CD4-positive, alpha-beta T cell treated with Interleukin-6 at 100 ng/mL for 8 hours (primary cell): Measurements from ENCODE around the gene REM2.
"Not testable (repeated sequence)": the region's sequence is repeated elsewhere in the genome, so short reads cannot be mapped to it uniquely, and the experiment has no call there.

Source experiments
- DNase-seq: peaks from one replicate; pipeline ENCODE4 v3.0.0-alpha.2; 2020; ENCODE audit warnings: mixed read lengths, low spot score

REM2 gene

DNA sequence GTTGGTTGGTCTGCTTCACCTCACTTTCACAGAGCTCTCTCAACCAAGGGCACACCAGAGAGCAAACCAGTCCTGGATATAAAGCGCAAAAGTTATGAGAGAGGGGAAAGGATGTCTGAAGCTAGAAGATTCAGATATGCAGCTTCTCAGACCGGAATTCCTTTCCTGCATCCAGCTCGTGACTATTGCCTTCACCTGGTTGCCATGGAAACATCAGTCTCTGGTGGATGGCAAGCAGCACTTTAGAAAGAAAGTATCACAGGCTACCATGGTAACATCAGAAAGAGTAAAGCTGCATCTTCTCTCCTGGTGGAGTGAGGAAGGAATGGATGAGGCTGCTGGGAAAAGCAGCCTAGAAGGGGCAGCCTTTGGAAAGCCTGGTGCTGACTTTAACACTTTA lies 13.7 kb downstream of the REM2 start:
- no peak for DNase-seq

DNA sequence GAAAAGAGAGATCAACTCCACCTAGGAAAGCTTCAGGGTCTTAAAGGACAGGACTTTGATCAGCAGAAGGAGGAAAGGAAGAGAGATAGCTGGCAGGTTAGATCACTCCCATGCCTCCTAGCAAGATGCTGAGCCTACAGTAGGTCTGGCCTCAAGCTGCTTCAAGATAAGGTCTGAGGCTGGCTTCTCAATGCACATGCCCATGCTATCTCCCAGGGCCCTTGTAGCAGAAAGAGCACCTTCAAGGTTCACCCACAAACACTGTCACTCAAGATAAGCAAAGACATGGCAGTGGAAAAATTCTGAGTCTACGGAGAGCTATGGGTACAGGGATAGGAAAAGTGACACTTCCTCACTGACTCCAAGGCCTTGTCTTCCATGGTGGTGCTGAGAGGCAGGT lies 14.3 kb downstream of the REM2 start:
- DNase-seq = no peak

DNA sequence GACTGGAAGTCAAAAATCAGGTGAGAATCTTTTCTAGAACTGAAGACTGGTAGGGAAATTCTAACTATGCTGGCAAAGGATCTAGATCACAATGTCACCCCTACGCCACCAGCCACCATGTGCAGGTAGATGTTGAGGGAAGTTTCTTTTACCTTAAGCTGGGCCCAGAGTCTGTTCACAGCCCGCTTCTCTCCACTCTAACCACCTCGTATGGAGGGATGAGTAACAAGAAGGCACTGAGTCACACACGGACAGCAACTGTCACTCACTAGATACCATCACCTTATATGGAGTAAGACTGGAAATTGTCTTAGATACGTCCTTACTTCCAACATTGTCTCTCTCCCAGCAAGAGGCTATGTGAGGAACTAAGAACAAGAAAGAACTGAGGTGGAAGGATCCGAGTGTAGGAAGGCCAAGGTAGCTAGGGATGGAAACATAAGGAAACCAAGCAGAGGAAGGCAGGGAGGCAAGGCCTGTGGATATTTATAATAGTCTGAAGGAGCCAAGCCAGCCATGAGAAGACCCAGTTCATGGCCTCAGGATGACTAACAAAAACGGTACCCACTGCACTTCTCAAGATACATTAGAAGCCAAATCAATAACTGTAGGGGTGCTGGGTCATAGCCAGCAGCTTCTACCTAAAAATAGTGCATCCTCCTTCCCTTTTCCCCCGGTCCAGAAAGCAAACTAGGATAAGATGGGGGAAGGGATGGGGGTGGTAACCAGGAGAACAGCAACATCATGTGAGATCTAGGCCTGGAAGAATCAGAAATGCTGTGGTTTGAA lies 15.5 kb downstream of the REM2 start:
- DNase-seq = no peak

GRCh38 chr14:22900081-22900799 lies 17.2 kb downstream of the REM2 start:
- DNase-seq = peak; percentile 72

GRCh38 chr14:22901799-22902198 lies 18.8 kb downstream of the REM2 start:
- DNase-seq = no peak

DNA sequence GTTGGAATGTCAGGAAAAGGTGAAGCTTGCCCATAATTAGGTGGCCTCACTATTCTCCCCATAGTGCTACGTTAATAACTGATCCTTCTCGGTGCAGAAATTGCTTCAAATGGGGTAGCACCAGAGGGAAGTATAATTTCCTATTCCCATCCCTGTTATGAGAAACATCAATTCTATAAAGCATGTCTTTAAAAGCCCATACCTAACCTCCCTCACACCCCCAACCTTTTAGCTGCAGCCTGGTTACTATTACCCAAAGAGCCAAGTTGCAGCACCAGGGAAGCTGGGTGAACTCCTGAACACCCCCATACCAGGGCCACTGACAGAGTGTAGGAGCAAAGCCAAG lies 20.7 kb downstream of the REM2 start:
- DNase-seq = no peak

DNA sequence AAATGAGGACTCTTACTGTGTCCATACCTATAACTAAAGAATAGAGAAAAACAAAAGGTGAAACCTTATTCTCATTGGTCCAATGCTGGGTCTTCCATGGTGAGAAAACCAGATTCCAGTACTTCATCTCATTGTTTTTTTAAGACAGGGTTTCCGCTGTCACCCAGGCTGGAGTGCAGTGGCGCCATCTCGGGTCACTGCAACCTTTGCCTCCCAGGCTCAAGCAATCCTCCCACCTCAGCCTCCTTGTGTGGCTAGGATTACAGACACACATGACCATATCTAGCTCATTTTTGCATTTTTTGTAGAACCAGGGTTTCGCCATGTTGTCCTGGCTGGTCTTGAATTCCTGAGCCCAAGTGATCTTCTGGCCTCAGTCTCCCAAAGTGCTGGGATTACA lies 22.6 kb downstream of the REM2 start:
- no peak for DNase-seq

GRCh38 chr14:22906073-22906472 lies 23.1 kb downstream of the REM2 start:
- DNase-seq = no peak

- DNase-seq = no peak
These were observed 24.4 kb downstream of the REM2 start for GRCh38 chr14:22907429-22907828.

DNA sequence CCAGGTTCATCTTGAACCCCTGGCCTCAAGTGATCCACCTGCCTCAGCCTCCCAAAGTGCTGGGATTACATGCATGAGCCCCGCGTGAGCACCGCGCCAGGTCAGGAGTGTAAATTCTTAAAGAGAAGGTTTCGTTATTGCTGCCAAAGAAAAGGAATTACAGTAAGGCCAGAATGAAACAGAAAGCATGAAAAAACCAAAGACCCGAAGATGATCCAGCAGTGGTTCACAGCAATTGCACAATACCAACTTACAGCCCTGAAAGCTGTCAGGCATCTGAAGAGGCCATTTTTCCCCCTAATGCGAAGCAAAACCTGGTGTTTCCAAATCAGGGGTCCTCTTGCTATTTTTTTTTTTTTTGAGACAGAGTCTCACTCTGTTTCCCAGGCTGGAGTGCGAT lies 25.6 kb downstream of the REM2 start:
- no peak for DNase-seq

- no peak for DNase-seq
These were observed 27.9 kb downstream of the REM2 start for GRCh38 chr14:22910916-22911315.

DNA sequence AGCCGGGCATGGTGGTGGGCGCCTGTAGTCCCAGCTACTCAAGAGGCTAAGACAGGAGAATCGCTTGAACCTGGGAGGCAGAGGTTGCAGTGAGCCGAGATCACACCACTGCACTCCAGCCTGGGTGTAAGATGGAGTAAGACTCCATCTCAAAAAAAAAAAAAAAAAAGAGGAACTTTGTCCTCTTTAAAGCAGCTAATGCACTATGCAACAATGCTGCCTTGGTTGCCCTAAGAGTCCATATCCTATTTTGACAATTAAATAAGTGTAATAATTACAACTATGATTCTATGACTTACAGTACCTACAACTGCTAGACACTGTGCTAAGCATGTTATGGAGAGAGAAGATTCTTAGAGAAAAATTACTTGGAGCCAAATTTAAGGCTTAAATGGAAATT lies 31.8 kb downstream of the REM2 start:
- not testable (repeated sequence) for DNase-seq

DNA sequence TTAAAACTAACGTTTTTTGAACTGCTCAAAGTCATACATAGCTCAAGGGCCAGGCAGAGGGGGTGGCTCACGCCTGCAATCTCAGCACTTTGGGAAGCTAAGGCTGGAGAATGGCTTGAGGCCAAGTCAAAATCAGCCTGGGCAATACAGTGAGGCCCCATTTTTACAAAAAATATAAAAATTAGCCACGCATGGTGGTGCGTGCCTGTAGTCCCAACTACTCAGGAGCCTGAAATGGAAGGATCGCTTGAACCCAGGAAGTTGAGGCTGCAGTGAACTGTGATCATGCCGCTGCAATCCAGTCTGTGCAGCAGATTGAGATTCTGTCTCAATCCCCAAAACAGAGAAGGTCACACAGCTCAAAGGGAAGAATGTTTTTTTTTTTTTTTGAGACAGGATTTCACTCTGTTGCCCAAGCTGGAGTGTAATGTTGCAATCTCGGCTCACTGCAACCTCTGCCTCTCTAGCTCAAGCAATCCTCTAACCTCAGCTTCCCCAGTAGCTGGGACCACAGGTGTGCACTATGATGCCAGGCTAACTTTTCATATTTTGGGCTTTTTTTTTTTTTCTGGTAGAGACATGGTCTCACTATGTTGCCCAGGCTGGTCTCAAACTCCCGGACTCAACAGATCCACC lies 33.0 kb downstream of the REM2 start:
- no peak for DNase-seq

GRCh38 chr14:22918804-22919600 lies 36.0 kb downstream of the REM2 start, which contains the start of gene RBM23:
TSS of gene RBM23 (minus strand) at chr14:22919149.
- peak; percentile 99 for DNase-seq

DNA sequence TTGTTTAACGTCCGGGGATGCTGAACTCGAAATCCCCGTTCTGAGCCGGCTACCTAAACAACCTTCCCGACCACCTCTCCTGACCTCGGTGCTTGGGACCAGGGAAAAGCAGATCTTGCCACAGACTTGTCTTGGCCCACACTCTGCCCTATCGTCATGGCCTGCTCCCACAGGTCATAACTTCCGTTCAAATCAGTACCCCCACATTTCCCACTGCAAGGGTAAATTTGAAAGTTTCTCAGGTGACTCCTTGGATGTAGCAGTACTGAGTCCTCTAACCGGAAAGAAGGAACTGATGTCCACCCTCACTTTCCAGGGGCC lies 36.5 kb downstream of the REM2 start:
- DNase-seq = no peak

DNA sequence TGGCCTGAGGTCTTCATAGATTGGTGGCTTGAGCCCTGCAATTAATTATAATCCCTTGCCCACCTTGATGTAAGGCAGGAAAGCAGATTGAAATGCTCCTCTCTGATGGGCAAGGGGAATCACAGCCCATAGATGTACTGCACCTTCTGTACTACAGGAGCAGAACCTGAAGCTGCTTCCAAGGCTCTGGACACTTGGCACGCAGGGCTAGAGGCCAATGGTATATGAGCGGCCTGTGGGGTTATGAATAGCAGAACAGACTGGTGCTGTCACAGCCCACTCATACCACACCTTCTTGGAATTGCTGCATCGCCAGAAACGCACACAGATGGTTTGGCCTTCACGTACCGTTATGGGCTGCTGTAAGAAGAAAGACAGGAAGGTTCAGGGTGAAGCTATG lies 37.7 kb downstream of the REM2 start:
- DNase-seq = no peak

DNA sequence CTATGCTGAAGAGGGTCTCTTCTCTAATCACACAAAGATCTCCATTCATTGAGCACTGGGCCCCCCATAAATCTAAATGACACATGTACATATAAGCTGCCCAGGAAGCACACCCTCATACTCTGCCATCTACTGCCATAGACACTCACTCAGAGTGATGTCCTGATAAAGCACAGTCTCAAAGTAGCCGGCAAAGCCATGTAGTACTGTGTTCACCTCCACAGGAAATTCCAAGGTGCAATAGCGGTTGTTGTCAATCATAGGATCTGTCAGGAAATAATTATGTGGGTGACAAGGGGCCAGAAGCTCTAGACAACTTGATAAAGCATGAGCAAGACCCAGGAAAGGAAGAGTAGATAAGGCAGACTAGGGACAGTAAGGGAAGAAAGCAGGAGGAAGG lies 39.3 kb downstream of the REM2 start:
- no peak for DNase-seq

DNA sequence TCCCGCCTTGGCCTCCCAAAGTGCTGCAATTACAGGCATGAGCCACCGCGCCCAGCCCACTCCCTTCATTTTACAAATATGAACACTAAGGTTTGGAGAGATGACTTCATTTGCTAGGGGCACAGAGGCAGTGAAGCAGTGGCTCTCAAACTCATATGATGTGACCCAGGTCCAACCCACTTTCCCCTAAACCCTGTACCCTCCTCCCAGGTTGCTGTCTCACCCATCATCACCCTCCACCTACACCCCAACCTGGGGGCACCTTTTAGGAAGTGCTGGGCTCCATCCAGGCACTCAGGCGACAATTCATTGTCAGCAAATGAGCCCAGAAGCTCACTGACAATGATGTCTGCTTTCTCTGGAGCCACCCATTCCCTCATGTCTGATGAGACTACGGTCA lies 40.7 kb downstream of the REM2 start:
- no peak for DNase-seq

- no peak for DNase-seq
These were observed 42.5 kb downstream of the REM2 start for GRCh38 chr14:22925513-22925912.

DNA sequence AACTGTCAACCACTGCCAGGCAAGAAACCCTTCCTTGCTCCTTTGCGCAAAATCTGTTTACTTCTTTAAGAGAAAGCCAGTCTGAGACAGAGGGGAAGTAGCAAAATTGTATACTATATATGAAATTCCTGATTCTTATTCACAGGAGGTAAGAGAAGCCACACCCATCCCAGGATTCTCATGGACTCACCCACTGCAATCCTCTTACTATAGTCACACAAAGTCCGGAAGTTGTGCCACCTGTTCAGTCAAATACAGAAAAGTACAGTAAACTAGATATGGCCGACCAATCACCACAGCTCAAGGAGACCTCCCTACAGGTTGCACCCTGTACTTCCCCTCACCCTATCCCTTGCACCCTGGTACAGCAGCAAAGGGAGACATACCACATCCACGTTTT lies 43.3 kb downstream of the REM2 start:
- DNase-seq = no peak

DNA sequence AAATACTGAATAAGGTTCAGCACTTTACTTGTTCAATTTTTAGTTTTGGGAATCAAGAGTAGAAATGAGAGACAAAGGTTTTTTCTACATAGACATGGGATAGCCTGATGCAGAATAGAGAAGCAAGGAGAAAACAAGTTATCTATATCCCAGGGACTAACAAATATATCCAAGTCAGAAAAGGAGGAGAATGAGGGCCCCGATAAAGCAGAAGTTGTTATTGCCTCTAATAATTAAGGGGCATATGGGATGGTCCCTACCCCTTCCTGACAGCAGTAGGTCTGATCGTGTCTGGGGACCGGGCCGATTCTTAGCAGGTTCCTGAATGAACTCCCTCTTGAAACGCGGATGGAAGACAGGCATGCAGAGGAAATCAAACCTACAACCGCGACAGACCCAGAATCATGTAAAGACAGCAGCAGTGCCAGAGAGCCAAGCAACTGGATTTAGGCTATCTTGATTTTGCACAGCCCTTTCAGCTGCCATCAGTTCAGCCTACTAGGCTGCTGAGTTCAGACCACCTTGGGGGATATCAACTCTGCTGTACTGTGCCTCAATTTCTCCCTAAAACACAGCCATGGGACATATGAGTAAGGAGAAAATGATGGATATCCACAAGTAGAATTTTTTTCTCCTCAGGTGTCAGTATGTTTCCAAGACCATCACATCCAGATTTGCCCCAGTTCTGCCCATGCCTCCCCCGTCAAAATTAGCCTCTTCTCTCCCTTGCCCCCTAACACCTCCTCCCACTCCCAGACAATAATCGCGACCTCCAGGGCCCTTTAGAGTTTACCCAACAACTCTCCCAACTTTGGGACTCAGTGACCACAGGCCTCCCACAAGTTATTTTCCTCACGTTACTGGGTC lies 45.4 kb downstream of the REM2 start:
- no peak for DNase-seq
